ENCODE results near the gene TMEM132D. TPM values are rescaled to one million over a fixed set of nuclear protein-coding genes. Genes with fewer than 3 reads are reported as not detected.

Gene TMEM132D
- total RNA-seq, 1 donor from 2014 or later: 0.19 TPM

DNA sequence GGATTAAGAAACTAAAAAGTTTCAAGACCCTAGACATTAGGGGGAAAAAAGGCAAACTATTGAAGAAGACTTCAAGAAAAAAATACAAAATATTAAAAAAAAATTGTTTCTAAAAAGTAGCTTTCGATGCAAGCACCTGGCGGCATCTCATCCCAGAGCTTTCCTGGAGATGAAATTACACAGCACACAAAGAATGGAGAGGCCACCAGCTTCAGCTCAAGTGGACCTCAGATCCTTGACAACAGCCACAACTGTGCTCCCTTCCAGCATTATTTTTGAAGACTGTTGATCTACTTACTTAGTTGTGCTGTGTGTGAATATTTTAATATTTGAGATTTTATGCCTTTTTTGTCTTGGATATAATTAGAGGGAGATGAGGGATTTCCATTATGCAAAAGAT is 571.5 kb downstream of the TMEM132D start:
- Mint-ChIP-seq H3K4me1 (peaks cover 9% of the 10 kb centered on the region), H3K36me3 (ENCODE audit: low read depth) (no peaks in the 10 kb centered on the region), H3K9me3 (no peaks in the 10 kb centered on the region), H3K27ac (ENCODE audit: unreplicated experiment) (no peak overlapping the region), H3K4me3 (no peak overlapping the region), H3K27me3 (ENCODE audit: low read depth) (peaks cover 3% of the 10 kb centered on the region)
- no peak for DNase-seq (ENCODE audit: low read depth, low spot score)
- TF ChIP-seq, protein P1, sequence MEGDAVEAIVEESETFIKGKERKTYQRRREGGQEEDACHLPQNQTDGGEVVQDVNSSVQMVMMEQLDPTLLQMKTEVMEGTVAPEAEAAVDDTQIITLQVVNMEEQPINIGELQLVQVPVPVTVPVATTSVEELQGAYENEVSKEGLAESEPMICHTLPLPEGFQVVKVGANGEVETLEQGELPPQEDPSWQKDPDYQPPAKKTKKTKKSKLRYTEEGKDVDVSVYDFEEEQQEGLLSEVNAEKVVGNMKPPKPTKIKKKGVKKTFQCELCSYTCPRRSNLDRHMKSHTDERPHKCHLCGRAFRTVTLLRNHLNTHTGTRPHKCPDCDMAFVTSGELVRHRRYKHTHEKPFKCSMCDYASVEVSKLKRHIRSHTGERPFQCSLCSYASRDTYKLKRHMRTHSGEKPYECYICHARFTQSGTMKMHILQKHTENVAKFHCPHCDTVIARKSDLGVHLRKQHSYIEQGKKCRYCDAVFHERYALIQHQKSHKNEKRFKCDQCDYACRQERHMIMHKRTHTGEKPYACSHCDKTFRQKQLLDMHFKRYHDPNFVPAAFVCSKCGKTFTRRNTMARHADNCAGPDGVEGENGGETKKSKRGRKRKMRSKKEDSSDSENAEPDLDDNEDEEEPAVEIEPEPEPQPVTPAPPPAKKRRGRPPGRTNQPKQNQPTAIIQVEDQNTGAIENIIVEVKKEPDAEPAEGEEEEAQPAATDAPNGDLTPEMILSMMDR (conservative IDR thresholded peaks at IDR 0.05): no peak

- no peaks in the 10 kb centered on the region for H3K36me3 Mint-ChIP-seq (ENCODE audit: low read depth)
- H3K27ac Mint-ChIP-seq (ENCODE audit: unreplicated experiment): no peak overlapping the region
- peaks cover 9% of the 10 kb centered on the region for H3K4me1 Mint-ChIP-seq
- DNase-seq (ENCODE audit: low read depth, low spot score): no peak
- TF ChIP-seq, protein P1 (conservative IDR thresholded peaks at IDR 0.05): no peak
- no peak overlapping the region for H3K4me3 Mint-ChIP-seq
- H3K9me3 Mint-ChIP-seq: no peaks in the 10 kb centered on the region
- peaks cover 3% of the 10 kb centered on the region for H3K27me3 Mint-ChIP-seq (ENCODE audit: low read depth)
These were observed 572.3 kb downstream of the TMEM132D start for GRCh38 chr12:129331356-129332085.

DNA sequence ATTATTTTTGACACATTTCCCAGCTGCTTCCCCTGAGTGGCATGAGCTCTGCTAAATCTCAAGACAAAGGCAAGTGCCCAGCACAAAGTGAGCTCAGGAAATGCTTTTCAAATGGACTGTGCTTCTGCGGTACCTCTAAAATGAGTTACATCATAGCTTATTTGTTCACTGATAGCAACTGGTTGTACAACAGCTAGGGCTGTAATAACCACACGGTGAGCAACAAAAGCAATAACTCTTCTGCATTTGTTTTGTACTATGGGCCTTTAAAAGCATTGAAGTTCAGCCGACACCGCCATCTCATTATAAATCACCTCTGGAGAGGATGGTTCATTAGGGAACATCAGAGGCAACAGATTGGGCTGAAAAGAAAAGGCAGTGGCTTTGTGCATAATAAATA is 575.6 kb downstream of the TMEM132D start:
- H3K36me3 Mint-ChIP-seq (ENCODE audit: low read depth): no peaks in the 10 kb centered on the region
- H3K4me3 Mint-ChIP-seq: no peak overlapping the region

DNA sequence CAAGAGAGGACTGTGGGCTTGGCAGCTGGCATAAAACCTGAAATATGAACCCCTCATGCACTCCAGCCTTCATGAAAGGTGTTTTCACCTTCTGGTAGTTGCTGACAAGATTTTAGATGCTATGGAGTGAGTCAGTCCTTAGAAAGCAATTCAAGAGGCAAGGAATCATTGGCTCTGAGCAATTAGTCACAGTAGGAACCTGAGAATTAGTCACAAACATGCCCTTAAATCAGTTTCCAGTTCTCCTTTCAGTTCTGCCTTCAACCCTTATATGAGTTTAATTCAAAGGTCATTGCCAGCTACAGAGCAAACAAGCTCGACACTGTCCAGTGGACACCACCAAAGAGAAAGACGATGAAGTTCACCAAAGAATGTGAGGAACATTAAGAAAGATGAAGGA is 578.3 kb downstream of the TMEM132D start:
- DNase-seq (ENCODE audit: low read depth, low spot score): no peak
- no peaks in the 10 kb centered on the region for H3K36me3 Mint-ChIP-seq (ENCODE audit: low read depth)
- peaks cover 6% of the 10 kb centered on the region for H3K27me3 Mint-ChIP-seq (ENCODE audit: low read depth)
- H3K4me1 Mint-ChIP-seq: peaks cover 8% of the 10 kb centered on the region
- H3K9me3 Mint-ChIP-seq: no peaks in the 10 kb centered on the region
- H3K4me3 Mint-ChIP-seq: no peak overlapping the region
- no peak overlapping the region for H3K27ac Mint-ChIP-seq (ENCODE audit: unreplicated experiment)
- TF ChIP-seq, protein P1 (conservative IDR thresholded peaks at IDR 0.05): no peak

More for the DNA sequence above, 575.6 kb downstream of the TMEM132D start:
- H3K27me3 Mint-ChIP-seq (ENCODE audit: low read depth): peaks cover 3% of the 10 kb centered on the region
- no peak overlapping the region for H3K27ac Mint-ChIP-seq (ENCODE audit: unreplicated experiment)
- H3K4me1 Mint-ChIP-seq: peaks cover 9% of the 10 kb centered on the region
- H3K9me3 Mint-ChIP-seq: no peaks in the 10 kb centered on the region
- DNase-seq (ENCODE audit: low read depth, low spot score): no peak
- TF ChIP-seq, protein P1 (conservative IDR thresholded peaks at IDR 0.05): no peak

- no peak for DNase-seq (ENCODE audit: low read depth, low spot score)
- H3K27me3 Mint-ChIP-seq (ENCODE audit: low read depth): peaks cover 51% of the 10 kb centered on the region
- no peak overlapping the region for H3K27ac Mint-ChIP-seq (ENCODE audit: unreplicated experiment)
- TF ChIP-seq, protein P1 (conservative IDR thresholded peaks at IDR 0.05): no peak
- no peaks in the 10 kb centered on the region for H3K36me3 Mint-ChIP-seq (ENCODE audit: low read depth)
- H3K9me3 Mint-ChIP-seq: no peaks in the 10 kb centered on the region
- H3K4me3 Mint-ChIP-seq: no peak overlapping the region
- no peaks in the 10 kb centered on the region for H3K4me1 Mint-ChIP-seq
These were observed 591.8 kb downstream of the TMEM132D start for GRCh38 chr12:129312048-129312447.

All from neural crest cell (in vitro differentiated cells).